ENCODE measurements around the gene STEAP4.
"Not testable (repeated sequence)": the region's sequence is repeated elsewhere in the genome, so short reads cannot be mapped to it uniquely, and the experiment has no call there.

STEAP4 gene

GRCh38 chr7:88268051-88268450 lies 38.6 kb downstream of the STEAP4 start:
- DNase-seq (ENCODE audit: low spot score), result no peak

GRCh38 chr7:88267421-88267820 lies 39.3 kb downstream of the STEAP4 start:
- no peak for DNase-seq (ENCODE audit: low spot score)

- not testable (repeated sequence) for DNase-seq (ENCODE audit: low spot score)
Measured at GRCh38 chr7:88264987-88265386, 41.7 kb downstream of the STEAP4 start.

GRCh38 chr7:88262562-88262961 lies 44.1 kb downstream of the STEAP4 start:
- no peak for DNase-seq (ENCODE audit: low spot score)

- DNase-seq (ENCODE audit: low spot score), result no peak
Measured at GRCh38 chr7:88260719-88261118, 46.0 kb downstream of the STEAP4 start.

- DNase-seq (ENCODE audit: low spot score), result no peak
Measured at GRCh38 chr7:88259656-88260380, 46.9 kb downstream of the STEAP4 start.

- DNase-seq (ENCODE audit: low spot score), result not testable (repeated sequence)
Measured at GRCh38 chr7:88258296-88258695, 48.4 kb downstream of the STEAP4 start.

- no peak for DNase-seq (ENCODE audit: low spot score)
Measured at GRCh38 chr7:88256906-88257305, 49.8 kb downstream of the STEAP4 start.

GRCh38 chr7:88254721-88255424 lies 51.8 kb downstream of the STEAP4 start:
- peak; percentile 30 for DNase-seq (ENCODE audit: low spot score)

DNA sequence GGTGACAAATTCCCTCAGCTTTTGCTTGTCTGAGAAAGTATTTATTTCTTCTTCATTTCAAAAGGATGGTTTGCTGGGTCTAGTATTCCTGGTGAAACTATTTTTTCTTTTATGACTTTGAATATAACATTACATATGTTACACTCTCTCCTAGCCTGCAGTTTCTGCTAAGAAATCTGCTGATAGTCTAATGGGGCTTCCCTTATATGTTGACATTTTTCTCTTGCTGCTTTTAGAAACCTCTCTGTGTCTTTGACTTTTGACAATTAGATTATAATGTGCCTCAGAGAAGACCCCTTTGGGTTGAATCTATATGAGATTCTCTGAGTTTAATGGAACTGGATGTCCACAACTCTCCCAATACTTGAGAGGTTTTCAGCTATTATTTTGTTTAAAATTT lies 53.1 kb downstream of the STEAP4 start:
- DNase-seq (ENCODE audit: low spot score), result no peak

- no peak for DNase-seq (ENCODE audit: low spot score)
Measured at GRCh38 chr7:88244258-88244657, 62.4 kb downstream of the STEAP4 start.

DNA sequence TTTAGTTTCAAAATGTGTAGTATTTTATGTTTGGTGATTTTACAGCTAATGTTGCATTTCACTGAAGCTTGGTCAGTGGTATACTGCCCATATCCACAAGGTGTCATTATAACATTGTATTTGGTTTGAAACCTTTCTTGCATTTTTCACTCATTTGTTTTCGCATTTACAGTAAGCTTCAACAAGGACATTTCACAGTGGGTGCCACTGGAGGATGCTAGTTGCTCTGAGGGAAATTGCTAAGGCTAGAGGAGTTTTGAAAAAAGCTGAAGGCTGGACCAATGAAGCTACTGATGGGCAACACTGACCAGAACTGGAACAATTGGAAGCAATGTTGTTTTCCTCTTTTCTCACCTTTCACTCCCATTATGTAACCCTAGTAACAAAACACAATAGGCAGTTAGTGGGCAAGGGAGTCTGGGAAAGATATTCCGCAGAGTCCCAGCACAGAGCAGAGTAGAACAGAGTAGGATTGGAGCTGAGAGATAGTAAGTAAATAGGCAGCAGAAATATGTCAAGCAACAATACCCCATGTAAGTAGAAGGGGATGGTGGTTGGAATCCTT lies 63.3 kb downstream of the STEAP4 start:
- DNase-seq (ENCODE audit: low spot score), result peak; percentile 61

DNA sequence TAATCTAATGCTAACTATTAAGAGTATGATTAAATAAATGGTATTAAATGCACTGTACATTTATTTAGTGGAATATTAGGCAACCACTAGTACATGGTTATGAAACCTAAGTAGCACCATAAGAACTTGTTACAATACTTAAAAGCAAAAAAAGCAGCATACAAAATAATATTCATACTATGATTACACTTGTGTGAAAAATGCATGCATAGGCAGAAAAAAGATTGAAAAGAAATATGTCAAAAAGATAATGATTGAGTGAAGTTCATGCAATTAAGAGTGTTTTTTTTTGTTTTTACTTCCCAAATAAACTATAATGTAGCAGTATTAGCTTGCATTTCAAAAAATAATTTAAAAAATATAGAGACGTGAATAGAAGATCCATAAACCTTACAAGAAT lies 66.8 kb downstream of the STEAP4 start:
- no peak for DNase-seq (ENCODE audit: low spot score)

- DNase-seq (ENCODE audit: low spot score), result no peak
Measured at GRCh38 chr7:88233828-88234227, 72.9 kb downstream of the STEAP4 start.

- no peak for DNase-seq (ENCODE audit: low spot score)
Measured at GRCh38 chr7:88230646-88231045, 76.0 kb downstream of the STEAP4 start.

- no peak for DNase-seq (ENCODE audit: low spot score)
Measured at GRCh38 chr7:88229302-88229995, 77.2 kb downstream of the STEAP4 start.

DNA sequence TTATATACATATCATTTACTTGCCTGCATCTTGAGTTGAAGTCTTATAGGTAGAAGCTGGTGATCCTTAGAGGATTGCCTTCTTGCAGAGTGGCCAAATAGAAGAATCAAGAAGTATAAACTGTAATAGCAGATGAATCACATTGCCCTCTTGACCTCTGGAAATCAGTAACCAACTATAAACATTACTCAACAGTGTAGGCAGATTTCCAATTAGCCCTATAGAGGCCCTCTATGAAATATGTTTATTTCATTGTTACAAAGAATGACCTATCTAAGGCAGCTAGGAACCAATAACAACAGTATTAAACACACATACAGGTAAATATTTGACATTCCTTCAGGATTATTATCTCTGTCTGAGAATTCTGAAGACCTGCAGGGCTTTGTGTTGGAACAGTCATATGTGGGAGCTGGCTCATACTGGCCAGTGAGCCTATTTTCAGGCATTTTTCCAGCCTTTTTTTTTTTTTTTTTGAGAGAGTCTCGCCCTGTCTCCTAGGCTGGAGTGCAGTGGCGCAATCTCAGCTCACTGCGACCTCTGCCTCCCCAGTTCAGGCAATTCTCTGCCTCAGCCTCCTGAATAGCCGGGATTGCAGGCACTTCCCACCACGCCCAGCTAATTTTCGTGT lies 79.7 kb downstream of the STEAP4 start:
- DNase-seq (ENCODE audit: low spot score), result peak; percentile 15

DNA sequence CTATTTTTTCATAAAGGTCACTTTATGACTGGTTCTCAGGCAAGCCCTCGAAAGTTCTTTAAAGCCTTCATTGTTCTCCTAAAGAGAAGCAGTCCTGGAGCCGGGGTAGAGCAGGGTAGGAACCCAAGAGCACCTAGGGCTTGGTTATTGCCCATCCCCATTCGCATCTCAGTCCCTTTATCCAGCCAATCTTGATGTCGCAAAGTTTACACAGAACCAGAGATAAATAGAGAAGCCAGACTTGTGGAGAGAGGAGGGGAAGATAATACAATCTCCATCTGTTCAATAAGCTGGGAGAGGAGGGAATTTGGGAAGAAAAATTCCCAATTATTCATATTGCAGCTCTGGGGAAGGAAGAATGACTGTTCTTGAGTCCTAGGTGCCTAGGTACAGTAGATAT lies 80.5 kb downstream of the STEAP4 start:
- DNase-seq (ENCODE audit: low spot score), result no peak

GRCh38 chr7:88224601-88225275 lies 82.0 kb downstream of the STEAP4 start:
- DNase-seq (ENCODE audit: low spot score), result peak; percentile 40

- DNase-seq (ENCODE audit: low spot score), result no peak
Measured at GRCh38 chr7:88223265-88223664, 83.4 kb downstream of the STEAP4 start.

Measured in AG08395 (cell line).